WTC11 (cell line): Measurements from ENCODE around the gene GORASP1. TPM values are rescaled to one million over a fixed set of nuclear protein-coding genes. Genes with fewer than 3 reads are reported as not detected.
A peak's percentile ranks its signal among the peaks of the same experiment; 100 is the strongest.

Source experiments
- ATAC-seq: fragments of 200-7000 bp; cut with Tn5 transposase; 2 replicates; pipeline ENCODE4 v1.10.0; 2021; ENCODE audit warnings: mild to moderate bottlenecking, moderate library complexity
- CTCF ChIA-PET: fragments of 300-600 bp; sonication (Branson Sonifier 250); formaldehyde crosslinking; loops from one replicate; lab custom pipeline; 2021; ENCODE audit warnings: antibody characterized with exemption; lab: Charles Lee
- POLR2A ChIA-PET: fragments of 350-600 bp; sonication (Branson Sonifier 250); formaldehyde crosslinking; loops from one replicate; lab custom pipeline; 2021; ENCODE audit warnings: antibody characterized with exemption; lab: Charles Lee
- DNase-seq: peaks from one replicate; pipeline ENCODE4 v3.0.0; 2021; ENCODE audit warnings: low spot score
- H3K27ac Mint-ChIP-seq: 2 replicates; pipeline ENCODE4 v1.8.0; 2021; ENCODE audit warnings: mixed read lengths
- H3K27me3 Mint-ChIP-seq: 2 replicates; pipeline ENCODE4 v1.8.0; 2021; ENCODE audit warnings: low read depth, mild to moderate bottlenecking, moderate library complexity, mixed read lengths
- H3K36me3 Mint-ChIP-seq: 2 replicates; pipeline ENCODE4 v1.8.0; 2021; ENCODE audit warnings: mixed read lengths
- H3K4me1 Mint-ChIP-seq: 2 replicates; pipeline ENCODE4 v1.8.0; 2022; ENCODE audit warnings: mixed read lengths
- H3K4me3 Mint-ChIP-seq: 2 replicates; pipeline ENCODE4 v1.8.0; 2021; ENCODE audit warnings: mild to moderate bottlenecking, moderate library complexity, mixed read lengths
- H3K9me3 Mint-ChIP-seq: 2 replicates; pipeline ENCODE4 v1.8.0; 2021; ENCODE audit warnings: mixed read lengths
- CBFB ChIP-seq: sonication (generic); formaldehyde crosslinking; IDR thresholded peaks from 2 replicates; pipeline ENCODE4 v1.8.1; 2022; ENCODE audit warnings: mild to moderate bottlenecking, low read depth, missing genetic modification reagents
- EMX1 ChIP-seq: fragments of 250-450 bp; sonication (Bioruptor Pico); IDR thresholded peaks from 2 replicates; pipeline ENCODE4 v1.8.0; 2021; ENCODE audit warnings: mild to moderate bottlenecking
- FOXK1 ChIP-seq: sonication (generic); formaldehyde crosslinking; IDR thresholded peaks from 2 replicates; pipeline ENCODE4 v1.8.0; 2022; ENCODE audit warnings: mild to moderate bottlenecking, moderate library complexity, missing genetic modification reagents
- IRF2 ChIP-seq: sonication (generic); formaldehyde crosslinking; IDR thresholded peaks from 2 replicates; pipeline ENCODE4 v1.8.0; 2022; ENCODE audit warnings: low read depth, missing genetic modification reagents, borderline replicate concordance
- JUN ChIP-seq: sonication (generic); formaldehyde crosslinking; IDR thresholded peaks from 2 replicates; pipeline ENCODE4 v1.8.0; 2023; ENCODE audit warnings: mild to moderate bottlenecking, missing genetic modification reagents
- MYBL2 ChIP-seq: sonication (generic); formaldehyde crosslinking; IDR thresholded peaks from 2 replicates; pipeline ENCODE4 v1.8.1; 2023; ENCODE audit warnings: mild to moderate bottlenecking, moderate library complexity, missing genetic modification reagents
- NFE2L1 ChIP-seq: sonication (generic); formaldehyde crosslinking; IDR thresholded peaks from 2 replicates; pipeline ENCODE4 v1.8.1; 2023; ENCODE audit warnings: missing genetic modification reagents
- SMAD3 ChIP-seq: sonication (generic); formaldehyde crosslinking; IDR thresholded peaks from 2 replicates; pipeline ENCODE4 v1.8.0; 2022; ENCODE audit warnings: missing genetic modification reagents, mild to moderate bottlenecking, borderline replicate concordance
- SMAD4 ChIP-seq: sonication (generic); formaldehyde crosslinking; IDR thresholded peaks from 2 replicates; pipeline ENCODE4 v1.8.0; 2022; ENCODE audit warnings: mild to moderate bottlenecking, missing genetic modification reagents
- TCF7 ChIP-seq: sonication (generic); formaldehyde crosslinking; IDR thresholded peaks from 2 replicates; pipeline ENCODE4 v1.8.0; 2022; ENCODE audit warnings: mild to moderate bottlenecking, low read depth, missing genetic modification reagents, moderate library complexity
- total RNA-seq: library from RNA; stranded (reverse); gene quantifications from 3 replicates; pipeline ENCODE4 v1.2.3, GENCODE V29; 2021
- TF ChIP-seq, protein P1 (sequence below): sonication (generic); formaldehyde crosslinking; IDR thresholded peaks from 2 replicates; pipeline ENCODE4 v1.8.1; 2023; ENCODE audit warnings: mild to moderate bottlenecking, missing genetic modification reagents
- TF ChIP-seq, protein P2 (sequence below): sonication (generic); formaldehyde crosslinking; conservative IDR thresholded peaks from 2 replicates; pipeline ENCODE4 v1.8.1; 2022; ENCODE audit warnings: mild to moderate bottlenecking, missing genetic modification reagents
- TF ChIP-seq, protein P3 (sequence below): sonication (generic); formaldehyde crosslinking; IDR thresholded peaks from 2 replicates; pipeline ENCODE4 v1.8.1; 2022; ENCODE audit warnings: mild to moderate bottlenecking, moderate library complexity, missing genetic modification reagents
- TF ChIP-seq, protein P4 (sequence below): sonication (generic); formaldehyde crosslinking; IDR thresholded peaks from 2 replicates; pipeline ENCODE4 v1.8.0; 2022; ENCODE audit warnings: missing genetic modification reagents
- TF ChIP-seq, protein P5 (sequence below): fragments of 250-450 bp; sonication (Bioruptor Pico); IDR thresholded peaks from 2 replicates; pipeline ENCODE4 v2.1.2; 2022; ENCODE audit warnings: mild to moderate bottlenecking, moderate library complexity
- TF ChIP-seq, protein P6 (sequence below): fragments of 250-450 bp; sonication (Bioruptor Pico); IDR thresholded peaks from 2 replicates; pipeline ENCODE4 v1.9.0; 2021; ENCODE audit warnings: mild to moderate bottlenecking, borderline replicate concordance

The GORASP1 gene
- total RNA-seq, 1 experiment from 2014 or later = 47.4 TPM

DNA sequence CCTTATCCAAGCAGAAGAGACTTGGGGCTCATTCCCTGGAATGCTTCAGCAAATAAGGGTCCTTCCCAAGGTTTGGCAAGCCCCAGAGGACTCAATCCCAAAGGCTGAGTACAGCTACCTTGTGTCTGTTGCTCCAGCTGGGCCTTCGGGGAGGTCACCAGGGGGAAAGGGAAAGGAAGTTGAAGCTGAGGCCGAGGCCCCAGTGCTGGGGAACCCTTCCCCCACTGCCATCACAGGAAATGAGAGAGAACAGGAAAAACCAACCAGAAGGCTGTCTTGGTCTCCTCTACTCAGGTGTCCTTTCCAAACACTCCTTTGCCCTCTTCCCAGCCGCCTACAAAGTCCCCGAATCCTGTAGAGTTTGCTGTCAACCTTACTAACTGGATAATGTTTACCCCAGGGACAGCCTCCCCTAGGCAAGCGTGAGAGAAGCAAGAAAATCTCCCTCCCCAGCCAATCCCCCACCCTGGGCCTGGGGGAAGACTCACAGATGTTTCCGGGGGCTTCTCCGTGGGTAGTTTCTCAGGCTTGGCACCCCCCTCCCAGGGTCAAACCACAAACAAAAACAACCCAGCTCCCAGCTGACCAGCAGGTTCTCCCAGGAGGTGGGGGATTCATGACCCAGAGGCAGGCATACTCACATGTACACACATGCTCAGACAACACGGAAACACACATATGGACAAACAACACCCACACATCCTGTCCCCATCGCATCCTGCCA, 40.4 kb upstream of the GORASP1 start (continued):
- TF ChIP-seq, protein P1, sequence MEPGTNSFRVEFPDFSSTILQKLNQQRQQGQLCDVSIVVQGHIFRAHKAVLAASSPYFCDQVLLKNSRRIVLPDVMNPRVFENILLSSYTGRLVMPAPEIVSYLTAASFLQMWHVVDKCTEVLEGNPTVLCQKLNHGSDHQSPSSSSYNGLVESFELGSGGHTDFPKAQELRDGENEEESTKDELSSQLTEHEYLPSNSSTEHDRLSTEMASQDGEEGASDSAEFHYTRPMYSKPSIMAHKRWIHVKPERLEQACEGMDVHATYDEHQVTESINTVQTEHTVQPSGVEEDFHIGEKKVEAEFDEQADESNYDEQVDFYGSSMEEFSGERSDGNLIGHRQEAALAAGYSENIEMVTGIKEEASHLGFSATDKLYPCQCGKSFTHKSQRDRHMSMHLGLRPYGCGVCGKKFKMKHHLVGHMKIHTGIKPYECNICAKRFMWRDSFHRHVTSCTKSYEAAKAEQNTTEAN (CRISPR knock-in tag) = no peak
- TF ChIP-seq JUN (no peak), FOXK1 (CRISPR knock-in tag) (no peak)
- TF ChIP-seq, all 79 proteins: peak for 0

DNA sequence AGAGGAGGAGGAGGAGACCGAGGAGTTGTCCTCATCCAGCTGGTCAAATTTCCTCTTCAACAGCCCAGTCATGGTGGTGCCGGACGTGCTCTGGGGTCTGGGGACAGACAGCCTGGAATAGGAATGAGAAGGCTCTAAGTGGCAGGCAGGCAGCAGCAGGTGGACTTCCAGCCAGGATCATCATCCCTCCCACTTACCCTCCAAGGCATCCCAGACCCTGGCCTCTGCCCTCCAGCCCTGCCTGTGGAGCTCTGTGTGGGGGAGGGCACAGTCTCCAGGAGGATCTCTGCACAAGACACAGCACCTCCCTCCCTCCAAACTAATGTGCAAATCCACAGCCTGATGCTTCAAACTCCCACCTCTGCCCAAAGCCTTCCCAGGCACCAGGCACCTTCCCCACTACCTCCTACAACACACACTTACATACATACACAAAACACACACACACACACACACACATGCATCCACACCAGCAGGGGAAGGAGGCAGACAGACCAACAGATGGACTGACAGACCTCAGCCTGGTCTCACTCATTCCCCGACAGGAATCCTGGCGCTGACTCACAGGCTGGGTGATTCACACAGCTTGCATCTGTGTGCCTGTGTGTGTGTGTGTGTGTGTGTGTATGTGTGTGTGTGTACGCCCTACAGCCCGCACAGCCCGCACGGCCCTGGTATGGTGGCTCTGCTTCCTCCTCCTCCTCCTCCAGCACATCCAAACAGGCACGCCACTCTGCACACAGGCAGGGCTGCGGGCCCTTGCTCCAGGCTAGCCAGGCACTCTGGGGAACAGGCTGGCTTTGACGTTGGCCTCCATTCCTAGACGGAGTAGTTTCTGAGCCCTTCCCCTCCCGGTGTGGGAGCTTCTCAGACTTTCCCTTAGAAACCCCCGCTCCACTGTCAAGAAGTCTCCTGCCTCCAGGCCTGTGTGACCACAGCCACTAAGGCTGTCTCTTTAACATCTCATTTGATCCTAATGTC, 39.5 kb upstream of the GORASP1 start:
- H3K27ac Mint-ChIP-seq = peak overlapping the region; percentile 73
- H3K27me3 Mint-ChIP-seq = no peaks in the 10 kb centered on the region
- DNase-seq (no peak), ATAC-seq (no peak)
- H3K4me3 Mint-ChIP-seq = no peak overlapping the region
- H3K9me3 Mint-ChIP-seq = no peaks in the 10 kb centered on the region
- ChIA-PET POLR2A (no interaction called here), CTCF (interaction anchor here (0.6 to 2.9 kb wide), 4 partner anchors 16 to 141 kb away, joined by 3 to 12 read pairs (median 4); no protein-coding TSS in a partner anchor)
- peaks cover 34% of the 10 kb centered on the region for H3K36me3 Mint-ChIP-seq
- H3K4me1 Mint-ChIP-seq = peaks cover 58% of the 10 kb centered on the region
- TF ChIP-seq EMX1 (CRISPR knock-in tag) = no peak
- TF ChIP-seq, protein P2, sequence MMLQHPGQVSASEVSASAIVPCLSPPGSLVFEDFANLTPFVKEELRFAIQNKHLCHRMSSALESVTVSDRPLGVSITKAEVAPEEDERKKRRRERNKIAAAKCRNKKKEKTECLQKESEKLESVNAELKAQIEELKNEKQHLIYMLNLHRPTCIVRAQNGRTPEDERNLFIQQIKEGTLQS = peak; percentile 34; the same call in 1 of the 2 replicates

DNA sequence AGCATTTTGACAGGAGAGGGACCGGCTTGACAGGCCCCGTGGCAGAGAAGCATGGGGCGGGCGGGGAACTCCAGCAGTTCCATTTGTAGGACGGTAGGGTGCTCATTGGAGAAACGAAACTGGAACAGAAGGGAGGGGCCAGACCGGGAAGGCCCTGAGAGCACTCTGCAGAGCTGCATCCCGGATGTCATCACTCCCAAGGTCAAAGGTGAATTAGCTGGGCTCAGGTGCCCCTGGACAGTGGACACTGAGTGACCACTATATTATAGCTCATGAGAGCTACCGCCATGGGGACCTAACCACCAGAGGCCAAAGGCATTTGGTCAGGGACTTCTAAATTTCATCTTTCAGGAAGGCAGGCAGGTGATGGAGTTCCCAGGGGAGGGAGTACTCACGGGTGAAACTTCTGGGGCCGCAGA, 38.7 kb upstream of the GORASP1 start:
- Mint-ChIP-seq H3K4me1 (peaks cover 55% of the 10 kb centered on the region), H3K9me3 (no peaks in the 10 kb centered on the region), H3K4me3 (no peak overlapping the region), H3K27me3 (no peaks in the 10 kb centered on the region), H3K36me3 (peaks cover 34% of the 10 kb centered on the region), H3K27ac (peak overlapping the region; percentile 15; the same call in 1 of the 2 replicates)
- DNase-seq = no peak
- ChIA-PET CTCF (interaction anchor here (0.9 to 2.9 kb wide), 2 partner anchors 45 to 142 kb away, joined by 3 to 12 read pairs; no protein-coding TSS in a partner anchor), POLR2A (no interaction called here)
- no peak for ATAC-seq
- TF ChIP-seq NFE2L1 (CRISPR knock-in tag) (no peak), MYBL2 (CRISPR knock-in tag) (no peak), SMAD3 (no peak), TCF7 (CRISPR knock-in tag) (no peak), CBFB (no peak), IRF2 (CRISPR knock-in tag) (no peak), SMAD4 (CRISPR knock-in tag) (no peak)
- TF ChIP-seq, protein P3, sequence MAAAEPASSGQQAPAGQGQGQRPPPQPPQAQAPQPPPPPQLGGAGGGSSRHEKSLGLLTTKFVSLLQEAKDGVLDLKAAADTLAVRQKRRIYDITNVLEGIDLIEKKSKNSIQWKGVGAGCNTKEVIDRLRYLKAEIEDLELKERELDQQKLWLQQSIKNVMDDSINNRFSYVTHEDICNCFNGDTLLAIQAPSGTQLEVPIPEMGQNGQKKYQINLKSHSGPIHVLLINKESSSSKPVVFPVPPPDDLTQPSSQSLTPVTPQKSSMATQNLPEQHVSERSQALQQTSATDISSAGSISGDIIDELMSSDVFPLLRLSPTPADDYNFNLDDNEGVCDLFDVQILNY = no peak
- TF ChIP-seq, protein P4, sequence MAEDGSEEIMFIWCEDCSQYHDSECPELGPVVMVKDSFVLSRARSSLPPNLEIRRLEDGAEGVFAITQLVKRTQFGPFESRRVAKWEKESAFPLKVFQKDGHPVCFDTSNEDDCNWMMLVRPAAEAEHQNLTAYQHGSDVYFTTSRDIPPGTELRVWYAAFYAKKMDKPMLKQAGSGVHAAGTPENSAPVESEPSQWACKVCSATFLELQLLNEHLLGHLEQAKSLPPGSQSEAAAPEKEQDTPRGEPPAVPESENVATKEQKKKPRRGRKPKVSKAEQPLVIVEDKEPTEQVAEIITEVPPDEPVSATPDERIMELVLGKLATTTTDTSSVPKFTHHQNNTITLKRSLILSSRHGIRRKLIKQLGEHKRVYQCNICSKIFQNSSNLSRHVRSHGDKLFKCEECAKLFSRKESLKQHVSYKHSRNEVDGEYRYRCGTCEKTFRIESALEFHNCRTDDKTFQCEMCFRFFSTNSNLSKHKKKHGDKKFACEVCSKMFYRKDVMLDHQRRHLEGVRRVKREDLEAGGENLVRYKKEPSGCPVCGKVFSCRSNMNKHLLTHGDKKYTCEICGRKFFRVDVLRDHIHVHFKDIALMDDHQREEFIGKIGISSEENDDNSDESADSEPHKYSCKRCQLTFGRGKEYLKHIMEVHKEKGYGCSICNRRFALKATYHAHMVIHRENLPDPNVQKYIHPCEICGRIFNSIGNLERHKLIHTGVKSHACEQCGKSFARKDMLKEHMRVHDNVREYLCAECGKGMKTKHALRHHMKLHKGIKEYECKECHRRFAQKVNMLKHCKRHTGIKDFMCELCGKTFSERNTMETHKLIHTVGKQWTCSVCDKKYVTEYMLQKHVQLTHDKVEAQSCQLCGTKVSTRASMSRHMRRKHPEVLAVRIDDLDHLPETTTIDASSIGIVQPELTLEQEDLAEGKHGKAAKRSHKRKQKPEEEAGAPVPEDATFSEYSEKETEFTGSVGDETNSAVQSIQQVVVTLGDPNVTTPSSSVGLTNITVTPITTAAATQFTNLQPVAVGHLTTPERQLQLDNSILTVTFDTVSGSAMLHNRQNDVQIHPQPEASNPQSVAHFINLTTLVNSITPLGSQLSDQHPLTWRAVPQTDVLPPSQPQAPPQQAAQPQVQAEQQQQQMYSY (CRISPR knock-in tag) = no peak
- TF ChIP-seq, protein P5, sequence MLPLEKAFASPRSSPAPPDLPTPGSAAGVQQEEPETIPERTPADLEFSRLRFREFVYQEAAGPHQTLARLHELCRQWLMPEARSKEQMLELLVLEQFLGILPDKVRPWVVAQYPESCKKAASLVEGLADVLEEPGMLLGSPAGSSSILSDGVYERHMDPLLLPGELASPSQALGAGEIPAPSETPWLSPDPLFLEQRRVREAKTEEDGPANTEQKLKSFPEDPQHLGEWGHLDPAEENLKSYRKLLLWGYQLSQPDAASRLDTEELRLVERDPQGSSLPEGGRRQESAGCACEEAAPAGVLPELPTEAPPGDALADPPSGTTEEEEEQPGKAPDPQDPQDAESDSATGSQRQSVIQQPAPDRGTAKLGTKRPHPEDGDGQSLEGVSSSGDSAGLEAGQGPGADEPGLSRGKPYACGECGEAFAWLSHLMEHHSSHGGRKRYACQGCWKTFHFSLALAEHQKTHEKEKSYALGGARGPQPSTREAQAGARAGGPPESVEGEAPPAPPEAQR (CRISPR knock-in tag) = no peak
- TF ChIP-seq, protein P6, sequence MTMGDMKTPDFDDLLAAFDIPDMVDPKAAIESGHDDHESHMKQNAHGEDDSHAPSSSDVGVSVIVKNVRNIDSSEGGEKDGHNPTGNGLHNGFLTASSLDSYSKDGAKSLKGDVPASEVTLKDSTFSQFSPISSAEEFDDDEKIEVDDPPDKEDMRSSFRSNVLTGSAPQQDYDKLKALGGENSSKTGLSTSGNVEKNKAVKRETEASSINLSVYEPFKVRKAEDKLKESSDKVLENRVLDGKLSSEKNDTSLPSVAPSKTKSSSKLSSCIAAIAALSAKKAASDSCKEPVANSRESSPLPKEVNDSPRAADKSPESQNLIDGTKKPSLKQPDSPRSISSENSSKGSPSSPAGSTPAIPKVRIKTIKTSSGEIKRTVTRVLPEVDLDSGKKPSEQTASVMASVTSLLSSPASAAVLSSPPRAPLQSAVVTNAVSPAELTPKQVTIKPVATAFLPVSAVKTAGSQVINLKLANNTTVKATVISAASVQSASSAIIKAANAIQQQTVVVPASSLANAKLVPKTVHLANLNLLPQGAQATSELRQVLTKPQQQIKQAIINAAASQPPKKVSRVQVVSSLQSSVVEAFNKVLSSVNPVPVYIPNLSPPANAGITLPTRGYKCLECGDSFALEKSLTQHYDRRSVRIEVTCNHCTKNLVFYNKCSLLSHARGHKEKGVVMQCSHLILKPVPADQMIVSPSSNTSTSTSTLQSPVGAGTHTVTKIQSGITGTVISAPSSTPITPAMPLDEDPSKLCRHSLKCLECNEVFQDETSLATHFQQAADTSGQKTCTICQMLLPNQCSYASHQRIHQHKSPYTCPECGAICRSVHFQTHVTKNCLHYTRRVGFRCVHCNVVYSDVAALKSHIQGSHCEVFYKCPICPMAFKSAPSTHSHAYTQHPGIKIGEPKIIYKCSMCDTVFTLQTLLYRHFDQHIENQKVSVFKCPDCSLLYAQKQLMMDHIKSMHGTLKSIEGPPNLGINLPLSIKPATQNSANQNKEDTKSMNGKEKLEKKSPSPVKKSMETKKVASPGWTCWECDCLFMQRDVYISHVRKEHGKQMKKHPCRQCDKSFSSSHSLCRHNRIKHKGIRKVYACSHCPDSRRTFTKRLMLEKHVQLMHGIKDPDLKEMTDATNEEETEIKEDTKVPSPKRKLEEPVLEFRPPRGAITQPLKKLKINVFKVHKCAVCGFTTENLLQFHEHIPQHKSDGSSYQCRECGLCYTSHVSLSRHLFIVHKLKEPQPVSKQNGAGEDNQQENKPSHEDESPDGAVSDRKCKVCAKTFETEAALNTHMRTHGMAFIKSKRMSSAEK = no peak
